Measurements from ENCODE around the gene PAM. TPM values are rescaled to one million over a fixed set of nuclear protein-coding genes. Genes with fewer than 3 reads are reported as not detected.

Gene PAM
- polyA plus RNA-seq, 1 donor (not counting 4 experiments of a cell fraction or from before 2014, with no cell fraction given), result 149 TPM

DNA sequence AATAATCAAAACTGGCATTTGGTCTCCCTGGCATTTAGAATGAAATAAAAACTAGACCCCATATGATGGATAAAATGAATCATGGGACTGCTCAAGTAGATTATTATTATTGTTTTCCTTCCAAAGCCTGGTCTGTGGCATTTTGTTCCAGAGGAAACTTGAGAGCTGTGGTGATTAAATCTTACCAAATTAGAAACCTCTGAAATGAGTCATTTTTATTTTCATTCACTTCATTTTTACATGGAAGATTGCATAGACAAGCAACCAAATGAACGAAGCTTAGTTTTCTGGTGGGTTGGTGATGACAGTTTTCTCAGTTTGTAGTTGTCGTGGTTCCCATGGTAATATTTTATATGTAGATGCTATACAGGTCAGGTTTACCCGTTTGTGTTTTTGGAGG, 23.4 kb downstream of the PAM start:
- Histone ChIP-seq H3K9me1 (ENCODE audit: control insufficient read depth, extremely low read depth, insufficient read depth, low read length) (no peaks in the 10 kb centered on the region), H3K4me3 (ENCODE audit: control insufficient read depth in 2 of 3, extremely low read depth in 1 of 3, insufficient read depth in 2 of 3, low read depth in 1 of 3, low read length in 3 of 3) (no peak overlapping the region), H3K4me1 (ENCODE audit: control insufficient read depth, extremely low read depth, insufficient read depth, low read length) (peaks cover 3% of the 10 kb centered on the region), H4K20me1 (ENCODE audit: control insufficient read depth, extremely low read depth, insufficient read depth, low read length) (peaks cover 2% of the 10 kb centered on the region), H3K27ac (ENCODE audit: control insufficient read depth, insufficient read depth, low read length) (no peak overlapping the region), H3K9me3 (ENCODE audit: control insufficient read depth, low read depth, low read length) (no peaks in the 10 kb centered on the region), H3K27me3 (ENCODE audit: control insufficient read depth, extremely low read depth, insufficient read depth, low read length) (no peaks in the 10 kb centered on the region), H3K79me2 (ENCODE audit: control insufficient read depth, insufficient read depth, low read length) (peaks cover 30% of the 10 kb centered on the region), H3K4me2 (ENCODE audit: control insufficient read depth, extremely low read depth, insufficient read depth, low read depth, low read length) (no peak overlapping the region), H3K9ac (ENCODE audit: control insufficient read depth, extremely low read depth, insufficient read depth, low read length) (no peak overlapping the region), H3K36me3 (ENCODE audit: control insufficient read depth in 2 of 2, extremely low read depth in 1 of 2, insufficient read depth in 2 of 2, low read length in 2 of 2) (peaks cover 0 to under 1% of the 10 kb centered on the region in 2 experiments), H2AFZ (ENCODE audit: control insufficient read depth, low read length) (no peak overlapping the region)
- dilution Hi-C loops (cut with MboI; ENCODE audit: extremely low pct_ligation_motif_present, low sequenced_read_pairs), result no loop called here
- no peak for FAIRE-seq
- DNase-seq (ENCODE audit: low read depth, low spot score), result no peak
- TF ChIP-seq EZH2 (IDR thresholded peaks at IDR 0.05; ENCODE audit: low read length), result no peak
- TF ChIP-seq, protein P1, sequence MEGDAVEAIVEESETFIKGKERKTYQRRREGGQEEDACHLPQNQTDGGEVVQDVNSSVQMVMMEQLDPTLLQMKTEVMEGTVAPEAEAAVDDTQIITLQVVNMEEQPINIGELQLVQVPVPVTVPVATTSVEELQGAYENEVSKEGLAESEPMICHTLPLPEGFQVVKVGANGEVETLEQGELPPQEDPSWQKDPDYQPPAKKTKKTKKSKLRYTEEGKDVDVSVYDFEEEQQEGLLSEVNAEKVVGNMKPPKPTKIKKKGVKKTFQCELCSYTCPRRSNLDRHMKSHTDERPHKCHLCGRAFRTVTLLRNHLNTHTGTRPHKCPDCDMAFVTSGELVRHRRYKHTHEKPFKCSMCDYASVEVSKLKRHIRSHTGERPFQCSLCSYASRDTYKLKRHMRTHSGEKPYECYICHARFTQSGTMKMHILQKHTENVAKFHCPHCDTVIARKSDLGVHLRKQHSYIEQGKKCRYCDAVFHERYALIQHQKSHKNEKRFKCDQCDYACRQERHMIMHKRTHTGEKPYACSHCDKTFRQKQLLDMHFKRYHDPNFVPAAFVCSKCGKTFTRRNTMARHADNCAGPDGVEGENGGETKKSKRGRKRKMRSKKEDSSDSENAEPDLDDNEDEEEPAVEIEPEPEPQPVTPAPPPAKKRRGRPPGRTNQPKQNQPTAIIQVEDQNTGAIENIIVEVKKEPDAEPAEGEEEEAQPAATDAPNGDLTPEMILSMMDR (optimal IDR thresholded peaks at IDR 0.05 in 1 of 3, IDR thresholded peaks at IDR 0.05 in 1 of 3, conservative IDR thresholded peaks at IDR 0.05 in 1 of 3; ENCODE audit: extremely low read depth in 1 of 3, insufficient read depth in 2 of 3, low read length in 3 of 3), result no peak

DNA sequence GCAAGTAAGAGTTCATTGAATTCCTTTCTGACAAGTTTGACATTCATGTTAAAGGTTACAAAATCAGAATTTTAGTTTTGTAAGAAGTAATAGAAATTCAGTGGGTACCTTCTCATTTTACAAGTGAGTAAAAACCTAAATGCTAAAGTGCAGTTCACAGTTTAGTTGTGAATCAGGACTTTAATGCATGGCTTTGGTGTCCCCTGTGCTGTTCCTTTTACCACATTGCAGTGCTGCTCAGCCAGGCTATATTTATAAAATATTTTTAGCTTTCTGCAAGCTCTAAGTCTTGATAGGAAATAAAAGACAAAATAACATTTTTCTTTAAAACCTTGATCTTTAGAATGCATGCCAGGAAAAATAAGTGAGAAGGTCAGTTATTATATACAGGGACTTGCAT, 26.3 kb downstream of the PAM start:
- no peak for TF ChIP-seq EZH2 (IDR thresholded peaks at IDR 0.05; ENCODE audit: low read length)
- TF ChIP-seq, protein P1 (optimal IDR thresholded peaks at IDR 0.05 in 1 of 3, IDR thresholded peaks at IDR 0.05 in 1 of 3, conservative IDR thresholded peaks at IDR 0.05 in 1 of 3; ENCODE audit: extremely low read depth in 1 of 3, insufficient read depth in 2 of 3, low read length in 3 of 3), result no peak
- peaks cover 14% of the 10 kb centered on the region for H3K79me2 ChIP-seq (ENCODE audit: control insufficient read depth, insufficient read depth, low read length)
- FAIRE-seq, result no peak
- H3K9me3 ChIP-seq (ENCODE audit: control insufficient read depth, low read depth, low read length), result no peaks in the 10 kb centered on the region
- H3K36me3 ChIP-seq (ENCODE audit: control insufficient read depth in 2 of 2, extremely low read depth in 1 of 2, insufficient read depth in 2 of 2, low read length in 2 of 2), result peaks cover 0 to 2% of the 10 kb centered on the region in 2 experiments
- H3K4me2 ChIP-seq (ENCODE audit: control insufficient read depth, extremely low read depth, insufficient read depth, low read depth, low read length), result no peak overlapping the region
- H3K4me1 ChIP-seq (ENCODE audit: control insufficient read depth, extremely low read depth, insufficient read depth, low read length), result peaks cover 3% of the 10 kb centered on the region
- dilution Hi-C loops (cut with MboI; ENCODE audit: extremely low pct_ligation_motif_present, low sequenced_read_pairs), result no loop called here
- H3K9me1 ChIP-seq (ENCODE audit: control insufficient read depth, extremely low read depth, insufficient read depth, low read length), result no peaks in the 10 kb centered on the region
- no peak overlapping the region for H3K9ac ChIP-seq (ENCODE audit: control insufficient read depth, extremely low read depth, insufficient read depth, low read length)
- no peak overlapping the region for H3K4me3 ChIP-seq (ENCODE audit: control insufficient read depth in 2 of 3, extremely low read depth in 1 of 3, insufficient read depth in 2 of 3, low read depth in 1 of 3, low read length in 3 of 3)
- no peak overlapping the region for H3K27ac ChIP-seq (ENCODE audit: control insufficient read depth, insufficient read depth, low read length)
- no peak for DNase-seq (ENCODE audit: low read depth, low spot score)
- no peaks in the 10 kb centered on the region for H3K27me3 ChIP-seq (ENCODE audit: control insufficient read depth, extremely low read depth, insufficient read depth, low read length)
- H2AFZ ChIP-seq (ENCODE audit: control insufficient read depth, low read length), result no peak overlapping the region
- H4K20me1 ChIP-seq (ENCODE audit: control insufficient read depth, extremely low read depth, insufficient read depth, low read length), result peaks cover 2% of the 10 kb centered on the region
